Lower leg skin (tissue), 4 donors: ENCODE data around the gene SLIT3. TPM values are rescaled to one million over a fixed set of nuclear protein-coding genes. Genes with fewer than 3 reads are reported as not detected.
A peak's percentile ranks its signal among the peaks of the same experiment; 100 is the strongest.

Experiments used
- DNase-seq, 2 donors: peaks; one replicate each; pipeline ENCODE4 v3.0.0-alpha.2; 2019; ENCODE audit warnings: low spot score in 2 of 2
- H3K4me3 ChIP-seq: fragments of 200-600 bp; sonication (generic); 2 replicates; pipeline ENCODE4 v1.5.1; 2017; ENCODE audit warnings: mild to moderate bottlenecking, low read depth; ENCODE audit not compliant: poor library complexity, severe bottlenecking
- CTCF ChIP-seq, 3 donors: fragments of 450-650 bp; IDR thresholded peaks; one replicate each; pipeline ENCODE4 v1.5.1; 2016; ENCODE audit warnings: antibody characterized with exemption in 3 of 3, mild to moderate bottlenecking in 3 of 3, moderate library complexity in 2 of 3
- POLR2A ChIP-seq, 2 donors: fragments of 450-650 bp; IDR thresholded peaks; one replicate each; pipeline ENCODE4 v1.6.1; 2016 to 2017; ENCODE audit warnings: antibody characterized with exemption in 2 of 2, mild to moderate bottlenecking in 1 of 2, moderate library complexity in 1 of 2
- WGBS, 2 donors: methylation state at CpG; one replicate each; pipeline ENCODE4 v1.1.5; 2018; 5-methylcytosine and 5-hydroxymethylcytosine counted together
- intact Hi-C: fragments of 100-400 bp; cut with DNase I; formaldehyde crosslinking; loops from one replicate; pipeline ENCODE4 v1.15.0; 2023; ENCODE audit warnings: low total_unique reads
- total RNA-seq, 4 donors: library from RNA; depleted of rRNA; stranded (reverse); fragments of >200 nt; gene quantifications; one replicate each; pipeline ENCODE4 v1.1.0, GENCODE V29; 2016

Gene SLIT3
- total RNA-seq, 4 donors from 2014 or later, result 12.4 to 66.0 (median 22.8) TPM

DNA sequence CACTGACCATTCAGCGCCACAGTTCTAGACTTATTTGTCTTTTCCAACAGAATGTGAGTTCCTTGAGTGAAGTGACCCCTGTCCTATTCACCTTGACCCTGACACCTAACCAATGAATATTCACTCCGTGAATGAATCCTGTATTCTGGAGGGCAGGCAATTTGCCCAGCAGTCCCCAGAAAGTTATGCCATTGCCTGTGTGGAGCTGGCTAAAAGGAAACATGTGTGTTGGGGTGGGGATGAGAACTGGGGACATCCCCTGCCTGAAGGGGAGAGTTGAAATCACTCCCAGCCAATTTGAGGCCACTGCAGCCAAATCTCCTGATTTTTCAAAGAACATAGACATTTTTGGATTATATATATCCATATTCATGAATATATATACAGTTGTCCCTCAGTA is 199.0 kb downstream of the SLIT3 start:
- 73 to 79% methylated on average over 2 of the region's 2 CpGs for WGBS, 2 donors
- peak; percentile 30 to 81 for DNase-seq
- H3K4me3 ChIP-seq, result no peak overlapping the region
- no peak for TF ChIP-seq POLR2A (IDR thresholded peaks at IDR 0.05)
- intact Hi-C loops, result no loop called here

DNA sequence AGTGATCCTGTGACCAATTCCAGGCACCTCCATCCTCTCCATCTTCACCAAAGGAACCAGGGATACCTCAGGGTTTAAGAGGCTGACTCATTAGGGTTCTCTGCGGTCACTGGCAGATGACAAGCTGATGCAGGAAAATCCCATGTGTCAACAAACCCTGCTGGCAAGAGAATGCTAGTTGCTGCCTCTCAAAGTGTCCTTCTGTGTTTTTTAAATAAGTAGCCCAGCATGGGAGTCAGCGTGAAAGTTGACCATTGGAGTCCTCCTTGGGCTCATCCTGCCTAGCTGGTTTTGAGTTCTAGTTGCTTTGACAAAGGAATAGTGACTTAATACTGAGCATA is 200.2 kb downstream of the SLIT3 start:
- no peak overlapping the region for H3K4me3 ChIP-seq
- intact Hi-C loops, result no loop called here
- TF ChIP-seq CTCF (IDR thresholded peaks at IDR 0.05), result no peak
- peak; percentile 70 to 84 for DNase-seq
- WGBS, 2 donors, result 37 to 56% methylated on average over 2 of the region's 2 CpGs

GRCh38 chr5:169099801-169100734 is 200.9 kb downstream of the SLIT3 start:
- TF ChIP-seq CTCF (IDR thresholded peaks at IDR 0.05) (no peak), POLR2A (IDR thresholded peaks at IDR 0.05) (no peak)
- intact Hi-C loops, result no loop called here
- no peak overlapping the region for H3K4me3 ChIP-seq
- WGBS, 2 donors, result 61 to 69% methylated on average over 10 of the region's 10 CpGs
- peak; percentile 59 to 75 for DNase-seq

- H3K4me3 ChIP-seq, result no peak overlapping the region
- intact Hi-C loops, result no loop called here
- peak in 1 of 2 donors; percentile 79 for DNase-seq
- TF ChIP-seq POLR2A (IDR thresholded peaks at IDR 0.05) (no peak), CTCF (IDR thresholded peaks at IDR 0.05) (no peak)
- 83 to 84% methylated on average over 12 of the region's 12 CpGs for WGBS, 2 donors
Observed at GRCh38 chr5:169098331-169099121, 202.4 kb downstream of the SLIT3 start.

GRCh38 chr5:169097374-169098326 is 203.3 kb downstream of the SLIT3 start:
- intact Hi-C loops, result no loop called here
- H3K4me3 ChIP-seq, result no peak overlapping the region
- 49 to 52% methylated on average over 10 of the region's 10 CpGs for WGBS, 2 donors
- DNase-seq, result peak in 1 of 2 donors; percentile 84
- TF ChIP-seq CTCF (IDR thresholded peaks at IDR 0.05) (no peak), POLR2A (IDR thresholded peaks at IDR 0.05) (no peak)
